Glomerular visceral epithelial cell (primary cell): ENCODE results near the gene NME5.
A peak's percentile ranks its signal among the peaks of the same experiment; 100 is the strongest.
"Not testable (repeated sequence)": the region's sequence is repeated elsewhere in the genome, so short reads cannot be mapped to it uniquely, and the experiment has no call there.

Source experiments
- DNase-seq: peaks from one replicate; pipeline ENCODE4 v3.0.0-alpha.2; 2016; ENCODE audit errors: extremely low spot score

The NME5 gene, protein sequence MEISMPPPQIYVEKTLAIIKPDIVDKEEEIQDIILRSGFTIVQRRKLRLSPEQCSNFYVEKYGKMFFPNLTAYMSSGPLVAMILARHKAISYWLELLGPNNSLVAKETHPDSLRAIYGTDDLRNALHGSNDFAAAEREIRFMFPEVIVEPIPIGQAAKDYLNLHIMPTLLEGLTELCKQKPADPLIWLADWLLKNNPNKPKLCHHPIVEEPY

DNA sequence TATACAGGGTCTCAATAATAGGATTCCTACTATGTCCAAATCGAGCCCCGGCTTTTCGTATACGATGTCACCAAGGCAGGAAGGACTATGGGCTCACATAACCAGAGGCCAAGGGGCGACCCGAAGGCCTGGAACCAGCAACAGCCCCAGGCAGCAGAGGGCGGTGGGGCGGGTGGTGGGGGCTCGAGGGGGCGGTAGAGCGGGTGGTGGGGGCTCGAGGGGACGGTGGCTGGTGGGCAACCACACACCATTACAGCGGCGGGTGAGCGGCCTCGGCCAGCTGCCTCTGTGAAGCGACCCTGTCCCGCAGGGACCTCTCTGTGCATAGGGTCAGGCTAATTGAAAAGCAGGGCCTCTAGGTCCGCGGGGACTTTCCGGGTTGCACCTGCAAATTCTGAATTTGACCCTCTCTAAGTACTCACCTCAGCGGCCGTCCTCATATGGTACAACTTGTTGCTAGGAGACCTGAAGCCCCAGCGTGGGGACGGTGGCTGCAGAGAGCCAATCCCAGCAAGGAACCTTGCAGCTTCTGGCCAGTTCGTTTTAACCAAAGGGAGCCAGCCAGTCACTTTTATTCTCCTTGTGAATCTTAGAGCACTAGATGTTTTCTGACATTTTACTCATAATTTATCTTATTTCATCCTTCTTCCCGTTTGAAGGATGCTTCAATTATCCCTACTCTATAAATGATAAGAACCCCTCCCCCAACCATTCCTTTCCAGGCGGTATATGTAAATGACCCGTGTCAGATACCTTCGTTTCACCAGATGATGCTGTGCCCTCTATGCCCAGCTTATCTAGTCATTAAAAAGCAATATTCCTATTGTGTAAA, at the start of gene NME5:
Gene NME5, minus strand, starts transcription at position 480 of the 832 bp plus-strand sequence. CDS start 648 bp downstream, outside the sequence.
- peak; percentile 35 for DNase-seq

DNA sequence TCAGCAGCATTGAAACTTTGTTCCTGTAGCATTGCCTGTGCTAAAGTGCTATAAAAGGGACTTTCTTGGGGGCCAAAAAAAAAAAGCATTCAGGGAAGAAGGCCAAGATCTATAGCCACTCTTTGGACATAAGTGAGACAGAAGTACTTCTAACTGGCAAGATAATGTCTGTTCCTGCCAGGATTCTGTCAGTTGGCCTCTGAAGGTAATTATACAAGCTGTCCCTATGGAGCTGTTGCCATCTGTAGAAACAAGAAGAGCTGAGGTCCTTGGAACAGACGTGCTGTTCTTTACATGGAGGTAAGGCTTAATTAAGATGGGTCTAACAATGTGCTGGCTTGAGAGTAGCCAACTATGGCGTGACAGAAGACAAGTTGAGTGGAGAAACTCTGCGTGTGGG, 49.4 kb upstream of the NME5 start:
- DNase-seq: no peak

DNA sequence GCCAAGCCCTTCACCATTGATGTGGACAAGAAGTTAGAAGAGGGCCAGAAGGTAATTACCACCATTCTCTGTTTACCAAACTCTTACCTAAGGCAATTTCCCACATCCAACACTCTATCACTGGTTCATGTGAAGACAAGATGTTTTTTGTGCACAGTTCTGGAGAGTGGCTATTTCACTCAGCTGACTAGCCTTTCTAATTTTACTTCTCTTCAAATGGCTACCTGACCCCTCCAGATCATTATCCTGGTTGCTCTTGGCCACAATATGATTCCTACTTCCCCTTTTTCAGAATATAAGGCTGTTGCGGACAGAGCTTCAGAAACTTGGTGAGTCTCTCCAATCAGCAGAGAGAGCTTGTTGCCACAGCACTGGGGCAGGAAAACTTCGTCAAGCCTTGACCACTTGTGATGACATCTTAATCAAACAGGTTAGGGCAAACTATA, 46.8 kb upstream of the NME5 start:
- no peak for DNase-seq

DNA sequence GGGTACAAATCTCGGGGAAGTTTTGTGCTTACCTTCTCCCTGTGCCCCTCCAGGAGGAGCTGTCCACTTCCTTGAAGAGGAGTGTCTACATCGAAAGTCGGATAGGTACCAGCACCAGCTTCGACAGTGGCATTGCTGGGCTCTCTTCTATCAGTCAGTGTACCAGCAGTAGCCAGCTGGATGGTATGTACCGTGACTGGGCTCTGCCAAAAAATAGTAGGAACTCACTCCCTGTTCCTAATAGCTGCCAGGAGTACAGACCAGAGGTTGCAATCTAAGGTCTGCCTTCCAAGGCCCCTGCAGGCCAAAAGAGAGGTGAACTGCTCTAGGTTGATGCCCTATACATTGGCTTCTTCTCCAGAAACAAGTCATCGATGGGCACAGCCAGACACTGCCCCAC, 43.6 kb upstream of the NME5 start:
- DNase-seq: no peak

DNA sequence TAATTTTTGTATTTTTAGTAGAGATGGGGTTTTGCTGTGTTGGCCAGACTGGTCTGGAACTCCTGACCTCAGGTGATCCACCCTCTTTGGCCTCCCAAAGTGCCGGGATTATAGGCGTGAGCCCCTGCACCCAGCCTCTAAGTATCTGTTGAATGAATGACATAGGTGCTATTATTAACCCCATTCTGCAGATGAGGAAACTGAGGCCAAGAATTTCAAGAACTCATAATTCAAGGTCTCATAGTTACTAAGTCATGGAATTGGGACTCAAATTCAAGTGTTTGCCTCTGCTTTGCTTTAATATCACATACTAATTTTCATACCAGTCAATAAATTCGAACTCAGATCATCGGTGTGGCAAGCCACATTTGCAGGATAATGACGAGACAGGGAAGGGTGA, 41.6 kb upstream of the NME5 start:
- no peak for DNase-seq

DNA sequence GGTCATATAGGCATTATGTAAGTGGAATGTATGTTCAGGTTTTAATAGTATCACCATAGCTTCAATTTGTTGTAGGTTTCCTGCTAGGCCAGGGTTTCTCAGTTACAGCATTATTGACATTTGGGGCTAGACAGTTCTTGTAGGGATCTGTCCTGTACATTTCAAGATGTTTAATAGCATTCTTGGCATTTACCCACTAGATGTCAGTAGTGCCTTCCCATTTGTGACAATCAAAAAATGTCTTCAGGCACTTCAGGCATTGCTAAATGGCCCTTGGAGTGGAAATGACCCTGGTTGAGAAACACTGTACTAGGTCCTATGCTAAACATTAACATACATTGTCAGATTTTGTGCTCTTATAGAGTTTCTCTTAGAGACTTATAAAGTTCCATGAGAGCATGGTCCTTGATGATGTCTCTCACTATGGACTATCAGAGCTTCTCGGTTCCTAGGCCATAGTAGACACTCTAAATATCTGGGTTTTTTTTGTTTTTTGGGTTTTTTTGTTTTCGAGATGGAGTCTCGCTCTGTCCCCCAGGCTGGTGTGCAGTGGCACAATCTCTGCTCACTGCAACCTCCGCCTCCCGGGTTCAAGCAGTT, 41.1 kb upstream of the NME5 start:
- DNase-seq: peak; percentile 75

DNA sequence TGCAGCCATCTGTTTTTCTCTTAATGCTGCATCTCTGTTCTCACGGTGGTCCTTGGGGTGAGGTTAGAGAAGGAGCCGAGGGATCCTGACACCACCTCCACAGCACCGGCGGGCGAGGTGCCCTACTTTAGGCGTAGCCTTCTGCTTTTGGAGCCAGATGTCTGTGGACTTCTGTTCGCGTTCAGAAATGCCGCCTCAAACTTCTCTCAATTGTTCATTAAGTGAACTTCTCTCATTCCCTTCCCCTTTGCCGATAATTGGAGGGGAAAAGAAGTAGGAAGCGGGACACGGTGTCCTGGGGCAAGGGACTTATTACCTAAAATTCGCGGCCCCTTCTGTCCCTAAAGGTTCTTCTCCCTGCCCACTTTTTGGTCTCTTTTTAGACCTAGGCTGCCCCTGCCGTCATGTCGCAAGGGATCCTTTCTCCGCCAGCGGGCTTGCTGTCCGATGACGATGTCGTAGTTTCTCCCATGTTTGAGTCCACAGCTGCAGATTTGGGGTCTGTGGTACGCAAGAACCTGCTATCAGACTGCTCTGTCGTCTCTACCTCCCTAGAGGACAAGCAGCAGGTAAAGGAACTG, 40.1 kb upstream of the NME5 start:
- DNase-seq: peak; percentile 16

DNA sequence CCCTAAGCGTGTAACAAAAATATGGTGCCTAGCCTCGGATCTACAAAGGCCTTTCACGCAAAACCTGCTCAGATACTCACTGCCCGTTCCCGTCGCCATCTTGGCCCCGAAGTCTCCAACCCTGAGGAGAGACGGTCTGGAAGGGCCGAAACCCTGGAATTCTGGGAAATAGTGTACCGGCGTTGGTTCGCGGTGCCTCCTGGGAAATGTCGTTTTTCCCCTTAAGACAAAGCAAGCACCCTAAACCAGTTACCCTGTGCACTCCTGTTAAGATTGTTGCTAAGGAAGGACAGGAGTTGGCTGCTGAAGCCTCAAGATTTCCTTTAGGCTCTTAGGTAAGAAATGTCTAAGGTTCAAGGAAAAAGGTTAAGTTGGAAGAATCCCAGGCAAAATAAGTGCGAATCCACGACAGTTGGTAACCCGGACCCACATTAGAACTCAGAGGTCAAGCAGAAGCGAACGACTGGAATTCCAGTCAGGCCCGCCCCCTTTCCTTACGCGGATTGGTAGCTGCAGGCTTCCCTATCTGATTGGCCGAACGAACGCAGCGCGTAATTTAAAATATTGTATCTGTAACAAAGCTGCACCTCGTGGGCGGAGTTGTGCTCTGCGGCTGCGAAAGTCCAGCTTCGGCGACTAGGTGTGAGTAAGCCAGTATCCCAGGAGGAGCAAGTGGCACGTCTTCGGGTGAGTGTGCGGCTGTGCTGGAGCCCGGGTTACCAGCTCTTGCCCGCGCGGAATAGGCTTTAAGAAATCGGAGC, 39.5 kb upstream of the NME5 start, which contains the start of the genes BRD8 and KIF20A:
Gene BRD8, minus strand, starts transcription at position 115 of the 761 bp plus-strand sequence. Its CDS starts 16 bp downstream, at position 99.
Gene KIF20A, plus strand, starts transcription at position 597 of the 761 bp plus-strand sequence. CDS start 569 bp downstream, outside the sequence.
- DNase-seq: peak; percentile 99

DNA sequence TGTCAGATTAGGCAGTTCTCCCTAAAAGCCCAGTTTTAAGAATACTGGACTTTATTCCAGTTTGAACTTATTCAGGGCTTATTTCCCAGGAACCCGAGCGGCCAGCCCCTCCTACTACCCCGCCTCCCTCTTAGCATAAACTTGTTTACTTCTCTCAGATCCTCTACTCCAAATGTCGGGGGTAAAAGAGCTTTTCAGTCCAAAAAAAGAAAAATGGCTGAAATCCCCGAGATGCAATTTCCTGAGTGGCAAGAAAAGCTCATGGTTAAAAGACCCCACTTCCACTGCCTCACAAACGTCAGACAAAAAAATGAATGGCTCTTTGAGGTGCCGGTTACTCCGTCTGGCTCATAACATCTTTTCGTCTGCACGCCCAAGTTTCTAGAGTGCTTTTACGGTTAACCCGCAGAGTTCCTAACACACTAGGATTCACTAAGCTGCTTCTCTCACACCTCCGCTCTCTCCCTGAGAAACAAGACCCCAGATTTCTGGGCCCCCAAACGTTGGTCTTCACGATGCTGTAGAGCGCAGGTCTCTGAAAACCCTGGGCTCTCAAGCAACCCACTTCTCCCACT, 38.8 kb upstream of the NME5 start:
- peak; percentile 37 for DNase-seq

DNA sequence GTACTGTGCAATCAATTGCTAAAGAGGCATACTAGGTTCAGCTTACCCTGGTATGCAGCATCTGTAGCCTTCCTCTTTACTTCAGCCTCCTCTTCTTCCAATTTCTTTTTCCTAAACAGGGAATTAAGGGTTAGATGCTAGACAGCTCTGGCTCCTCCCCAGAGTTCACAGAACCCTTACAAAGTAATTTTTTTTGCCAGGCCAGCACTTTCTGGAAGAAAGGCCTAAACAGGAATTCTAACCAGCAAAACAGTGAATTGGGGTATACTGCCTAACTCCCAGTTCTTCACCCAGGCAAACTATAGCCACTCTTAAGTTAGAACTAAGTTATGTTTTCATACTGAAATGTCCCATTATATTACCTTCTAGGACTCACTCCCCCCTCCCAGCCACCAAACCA, 31.1 kb upstream of the NME5 start:
- DNase-seq: no peak

DNA sequence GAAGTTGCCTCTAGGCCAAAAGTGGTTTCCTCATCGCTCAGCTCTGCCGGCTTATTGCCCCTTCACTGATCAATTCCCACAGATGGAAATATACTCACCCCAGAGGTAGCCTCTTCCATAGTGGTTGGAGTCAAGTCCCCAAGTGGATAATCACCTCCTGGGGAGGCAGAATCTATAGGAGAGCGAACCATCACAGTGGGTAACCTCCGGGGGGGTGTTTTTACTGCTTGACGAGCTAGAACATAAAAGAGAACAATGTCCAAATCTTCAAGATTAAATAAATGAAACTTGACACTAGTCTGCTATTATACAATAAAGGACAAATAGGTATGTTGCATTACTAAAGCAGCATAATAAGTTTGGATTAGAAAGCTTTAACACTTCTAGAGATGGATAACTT, 29.9 kb upstream of the NME5 start:
- no peak for DNase-seq

DNA sequence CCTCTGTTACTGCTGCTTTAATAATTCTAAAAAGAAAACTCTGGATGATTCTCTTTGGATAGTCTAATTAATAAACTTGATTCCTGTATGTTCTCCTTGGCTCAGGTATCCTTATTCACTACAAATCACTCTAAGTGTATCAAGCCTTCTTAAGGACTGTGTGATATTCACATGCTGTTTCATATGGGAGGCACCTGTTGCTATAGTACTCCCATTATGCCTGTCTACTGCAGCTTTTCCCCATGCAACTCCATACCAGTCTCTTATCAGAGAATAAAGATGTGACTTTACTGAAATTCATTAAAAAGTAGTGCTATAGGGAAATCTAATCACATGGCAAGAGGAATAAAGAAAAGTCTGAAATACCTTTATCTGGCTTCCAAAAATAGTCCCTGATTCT, 24.5 kb upstream of the NME5 start:
- DNase-seq: no peak

DNA sequence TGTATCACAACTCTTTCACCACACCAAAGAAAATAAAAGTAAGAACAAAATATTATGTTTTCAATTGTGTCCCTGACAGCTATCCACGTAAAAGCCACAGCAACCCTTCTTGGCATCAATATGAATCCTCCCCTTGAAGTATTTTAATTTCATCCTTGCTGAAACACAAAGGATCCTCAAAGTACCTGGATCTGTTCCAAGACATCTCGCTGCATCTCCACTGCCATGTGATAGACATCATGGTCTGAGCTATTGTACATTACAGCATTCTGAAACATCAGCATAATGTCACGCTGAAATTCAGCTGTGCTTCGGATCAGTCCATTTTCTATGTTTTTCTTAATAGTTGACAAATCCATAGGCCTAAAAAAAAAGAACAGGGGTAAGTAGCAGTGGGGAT, 21.5 kb upstream of the NME5 start:
- no peak for DNase-seq

DNA sequence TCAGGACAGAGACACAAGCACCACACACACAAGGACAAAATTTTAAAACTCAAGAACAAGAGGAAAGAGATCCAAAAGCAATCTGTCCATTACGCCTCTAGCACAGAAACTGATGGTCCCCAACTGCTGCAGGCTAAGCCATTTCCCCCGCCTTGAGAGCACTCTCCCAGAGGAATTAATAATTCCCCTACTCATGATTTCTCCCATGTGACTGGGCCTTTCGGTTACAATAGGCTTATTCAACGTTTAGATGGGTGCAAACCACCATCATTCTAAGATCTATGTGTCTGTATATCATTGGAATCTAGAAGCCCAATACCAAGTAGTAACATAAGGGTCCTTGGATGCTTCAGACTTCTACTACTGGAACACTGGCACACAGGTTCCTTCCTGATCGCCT, 20.4 kb upstream of the NME5 start:
- DNase-seq: no peak

DNA sequence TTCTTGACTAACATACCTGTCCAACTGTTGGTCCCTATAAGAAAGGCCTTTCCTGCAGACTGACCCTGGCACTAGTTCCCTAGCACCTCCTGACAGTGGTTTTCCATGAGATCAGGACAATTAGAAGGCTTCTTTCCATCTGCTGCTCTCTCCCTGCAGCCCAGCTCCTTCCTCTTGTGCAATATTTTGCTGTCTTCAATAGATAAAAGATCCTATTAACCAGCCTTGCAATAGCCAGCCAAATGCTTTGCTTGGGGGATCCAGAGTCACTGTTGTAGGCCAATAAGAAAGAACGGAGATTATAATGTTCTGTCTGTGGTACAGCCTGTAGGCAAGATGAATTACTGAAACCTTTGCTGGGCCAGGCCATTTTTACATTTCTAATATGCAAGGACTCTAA, 18.4 kb upstream of the NME5 start:
- no peak for DNase-seq

DNA sequence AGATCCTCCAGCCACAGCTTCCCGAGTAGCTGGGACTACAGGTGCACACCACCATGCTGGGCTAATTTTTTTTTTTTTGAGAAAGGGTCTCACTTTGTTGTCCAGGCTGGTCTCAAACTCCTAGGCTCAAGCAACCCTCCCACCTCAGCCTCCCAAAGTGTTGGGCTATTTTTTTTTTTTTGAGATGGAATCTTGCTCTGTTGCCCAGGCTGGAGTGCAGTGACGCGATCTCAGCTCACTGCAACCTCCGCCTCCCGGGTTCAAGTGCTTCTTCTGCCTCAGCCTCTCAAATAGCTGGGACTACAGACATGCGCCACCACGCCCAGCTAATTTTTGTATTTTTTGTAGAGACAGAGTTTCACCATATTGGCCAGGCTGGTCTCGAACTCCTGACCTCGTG, 16.7 kb upstream of the NME5 start:
- not testable (repeated sequence) for DNase-seq

DNA sequence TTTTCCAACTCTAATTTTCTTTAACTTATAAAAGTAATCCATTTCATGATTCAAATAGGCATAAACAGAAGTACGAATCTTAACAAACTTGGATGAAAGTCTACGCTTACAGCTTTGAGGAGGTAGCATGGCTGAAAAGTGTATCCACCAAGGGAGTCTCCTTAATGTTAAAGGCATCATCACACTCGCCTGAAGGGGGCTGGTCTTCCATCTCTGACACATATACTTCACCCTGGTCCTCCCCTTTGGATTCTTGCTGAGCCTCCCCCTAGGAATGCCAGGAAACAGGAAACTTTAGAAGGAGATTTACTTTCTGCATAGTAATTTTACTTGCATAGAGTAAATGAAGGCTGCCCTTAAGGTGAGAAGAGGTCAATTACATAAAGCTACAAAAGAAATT, 10.3 kb upstream of the NME5 start:
- DNase-seq: peak; percentile 13

DNA sequence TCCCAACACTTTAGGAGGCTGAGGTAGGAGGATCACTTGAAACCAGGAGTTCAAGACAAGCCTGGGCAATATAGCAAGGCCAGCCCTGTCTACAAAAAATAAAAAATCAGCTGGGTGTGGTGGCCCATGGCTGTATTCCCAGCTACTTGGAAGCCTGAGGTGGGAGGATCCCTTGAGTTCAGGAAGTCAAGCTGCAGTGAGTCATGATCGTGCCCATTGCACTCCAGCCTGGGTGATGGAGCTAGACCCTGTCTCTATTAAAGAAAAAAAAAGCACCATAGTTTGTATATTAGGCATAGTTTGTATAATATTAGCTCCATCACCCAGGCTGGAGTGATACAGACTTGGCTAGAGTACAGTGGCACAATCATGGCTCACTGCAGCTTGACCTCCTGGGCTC, 9.6 kb upstream of the NME5 start:
- peak; percentile 60 for DNase-seq

DNA sequence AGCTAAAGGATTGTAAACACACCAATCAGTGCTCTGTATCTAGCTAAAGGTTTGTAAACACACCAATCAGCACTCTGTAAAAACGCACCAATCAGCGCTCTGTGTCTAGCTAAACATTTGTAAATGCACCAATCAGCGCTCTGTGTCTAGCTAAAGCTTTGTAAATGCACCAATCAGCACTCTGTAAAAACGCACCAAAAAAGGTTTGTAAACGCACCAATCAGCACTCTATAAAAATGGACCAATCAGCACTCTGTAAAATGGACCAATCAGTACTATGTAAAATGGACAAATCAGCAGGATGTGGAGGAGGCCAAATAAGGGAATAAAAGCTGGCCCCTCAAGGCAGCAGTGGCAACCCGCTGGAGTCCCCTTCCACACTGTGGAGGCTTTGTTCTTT, 4.3 kb upstream of the NME5 start:
- DNase-seq: not testable (repeated sequence)

DNA sequence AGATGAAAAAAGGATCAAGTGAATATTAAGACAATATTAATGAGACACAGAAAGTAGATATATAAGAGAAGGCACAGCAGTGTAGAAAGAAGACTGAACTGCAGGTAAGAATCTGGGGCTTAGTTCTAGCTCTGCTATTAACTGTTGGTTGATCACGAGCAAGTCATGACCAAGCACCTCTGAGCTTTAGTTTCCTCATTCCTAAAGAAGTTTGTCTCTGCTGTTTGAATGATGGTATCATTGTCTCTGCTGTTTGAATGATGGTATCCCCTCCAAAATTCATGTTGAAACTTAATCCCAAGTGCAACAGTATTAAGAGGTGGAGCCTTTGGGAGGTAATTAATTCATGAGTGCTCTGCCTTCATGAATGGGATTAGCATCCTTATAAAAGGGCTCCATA, 2.5 kb upstream of the NME5 start:
- no peak for DNase-seq

DNA sequence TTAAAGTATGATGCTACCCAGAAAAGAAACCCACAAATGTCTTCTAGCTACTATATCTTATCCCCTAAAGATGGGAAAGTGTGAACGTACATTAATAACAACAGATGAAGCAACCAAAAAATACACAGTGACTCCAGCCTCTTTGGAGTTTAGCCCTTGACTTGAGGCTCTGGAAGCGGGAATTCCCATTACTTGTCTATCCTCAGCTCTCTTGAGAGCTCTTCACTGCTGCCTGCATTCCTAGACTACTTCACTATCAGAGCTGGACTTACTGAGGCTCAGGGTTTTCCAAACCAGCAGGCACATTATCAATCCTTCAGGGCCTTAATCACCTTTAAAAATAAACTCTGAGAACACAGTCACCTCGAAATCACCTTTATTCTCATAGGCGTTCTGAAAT, 1.0 kb upstream of the NME5 start:
- no peak for DNase-seq
